ENCODE data around the gene KIF6. TPM values are rescaled to one million over a fixed set of nuclear protein-coding genes. Genes with fewer than 3 reads are reported as not detected.

Gene KIF6
- total RNA-seq, 4 donors from 2014 or later: 0.47 to 2.3 (median 0.97) TPM

DNA sequence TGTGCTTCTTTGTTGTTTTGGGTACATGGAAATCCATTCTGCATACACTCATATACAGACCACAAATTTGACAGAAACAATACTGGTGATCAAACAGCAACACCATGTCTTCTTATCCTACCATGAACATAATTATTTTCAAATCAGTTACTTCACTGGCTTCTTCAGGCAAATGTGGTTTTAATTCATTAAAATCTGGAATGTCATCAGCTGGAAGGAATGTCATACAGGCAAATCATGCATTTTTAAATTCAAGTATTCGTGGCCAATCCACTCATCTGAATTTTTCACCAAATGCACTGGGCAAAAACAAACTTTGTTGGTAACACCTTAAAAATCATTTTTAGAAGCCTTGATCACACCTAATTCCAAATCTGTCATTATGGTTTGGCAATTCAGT, 59.3 kb downstream of the KIF6 start:
- no peak overlapping the region for H3K27ac ChIP-seq
- no peak for TF ChIP-seq EP300 (IDR thresholded peaks at IDR 0.05)
- no peak for TF ChIP-seq CTCF (IDR thresholded peaks at IDR 0.05)
- TF ChIP-seq POLR2A (IDR thresholded peaks at IDR 0.05): no peak
- H3K36me3 ChIP-seq: no peaks in the 10 kb centered on the region
- H3K9me3 ChIP-seq: no peaks in the 10 kb centered on the region
- 0 to 10% methylated on average over 1 of the region's 1 CpG for WGBS, 2 donors (ENCODE audit: low coverage in 1 of 2)
- peaks cover 0 to 40% (median 0%) of the 10 kb centered on the region in 3 donors for H3K4me1 ChIP-seq
- ATAC-seq: no peak
- no peak overlapping the region for H3K4me3 ChIP-seq
- no peaks in the 10 kb centered on the region for H3K27me3 ChIP-seq

GRCh38 chr6:39664173-39664572, 61.0 kb downstream of the KIF6 start:
- H3K36me3 ChIP-seq: no peaks in the 10 kb centered on the region
- no peak overlapping the region for H3K27ac ChIP-seq
- peaks cover 0 to 31% (median 0%) of the 10 kb centered on the region in 3 donors for H3K4me1 ChIP-seq
- no peak for ATAC-seq
- 43 to 53% methylated on average over 4 of the region's 4 CpGs for WGBS, 2 donors (ENCODE audit: low coverage in 1 of 2)
- no peaks in the 10 kb centered on the region for H3K27me3 ChIP-seq
- TF ChIP-seq POLR2AphosphoS5 (IDR thresholded peaks at IDR 0.05): no peak
- no peaks in the 10 kb centered on the region for H3K9me3 ChIP-seq
- H3K4me3 ChIP-seq: no peak overlapping the region

DNA sequence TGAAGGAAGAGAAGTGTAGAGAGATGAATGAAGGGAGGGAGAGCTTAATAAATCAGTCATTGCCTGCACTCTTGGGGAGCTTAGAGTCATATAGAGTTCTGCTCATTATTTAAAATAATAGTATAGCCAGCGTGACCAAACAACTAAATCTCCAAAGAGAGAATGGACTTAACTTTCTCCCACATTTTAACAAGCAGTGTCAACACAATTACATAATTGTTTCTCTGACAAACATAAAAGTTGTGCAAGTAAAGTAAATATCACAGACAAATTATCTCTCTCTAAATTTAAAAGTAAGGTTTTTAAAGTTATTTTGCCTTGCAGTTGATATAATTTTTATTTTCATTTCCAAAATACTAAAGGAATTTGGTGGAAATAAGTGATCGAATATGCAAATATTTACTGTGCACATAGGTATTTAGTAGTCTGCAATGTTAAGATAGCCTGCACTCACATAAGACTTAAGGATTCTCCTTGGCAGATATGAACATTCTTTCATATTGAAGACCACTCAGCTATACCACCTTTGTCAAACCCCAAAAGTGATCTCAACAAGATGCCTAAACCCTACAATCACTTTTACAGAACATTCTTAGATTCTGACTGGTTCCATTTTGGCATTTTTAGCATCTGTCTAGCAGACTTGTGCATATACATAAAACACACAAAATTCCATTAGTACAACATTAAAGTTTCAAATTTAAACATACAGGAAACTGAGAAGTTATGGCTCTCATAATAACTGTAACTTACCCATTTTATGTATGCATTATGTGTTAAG, 67.7 kb downstream of the KIF6 start:
- TF ChIP-seq EP300 (IDR thresholded peaks at IDR 0.05) (no peak), CTCF (IDR thresholded peaks at IDR 0.05) (no peak), POLR2AphosphoS5 (IDR thresholded peaks at IDR 0.05) (no peak), POLR2A (IDR thresholded peaks at IDR 0.05) (no peak)
- Histone ChIP-seq H3K9me3 (no peaks in the 10 kb centered on the region), H3K27me3 (no peaks in the 10 kb centered on the region), H3K27ac (no peak overlapping the region), H3K36me3 (no peaks in the 10 kb centered on the region), H3K4me3 (no peak overlapping the region), H3K4me1 (no peaks in the 10 kb centered on the region)
- 97% methylated on average over 2 of the region's 2 CpGs for WGBS, 2 donors (ENCODE audit: low coverage in 1 of 2)
- no peak for ATAC-seq

DNA sequence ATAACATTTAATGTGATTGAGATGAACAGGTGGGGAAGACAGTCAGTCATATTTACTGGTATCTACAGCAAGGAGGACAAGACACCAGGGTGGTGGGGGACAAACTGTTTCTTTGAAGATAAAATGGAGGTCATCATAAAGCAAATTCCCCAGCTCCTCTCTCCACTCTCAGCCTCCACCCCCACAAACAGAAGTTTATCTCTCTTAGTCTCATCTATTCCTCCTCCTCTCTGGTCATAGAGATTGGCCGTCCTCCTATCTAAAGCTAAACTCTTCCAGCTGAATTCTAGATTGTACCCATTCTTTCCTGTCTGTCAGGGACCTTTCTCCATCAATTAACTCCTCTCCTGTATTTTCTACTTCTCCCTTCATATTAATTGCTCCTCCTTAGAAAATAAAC, 71.1 kb downstream of the KIF6 start:
- no peaks in the 10 kb centered on the region for H3K27me3 ChIP-seq
- no peaks in the 10 kb centered on the region for H3K9me3 ChIP-seq
- WGBS, 2 donors (ENCODE audit: low coverage in 1 of 2): 87 to 94% methylated on average over 1 of the region's 1 CpG
- H3K4me3 ChIP-seq: no peak overlapping the region
- no peaks in the 10 kb centered on the region for H3K4me1 ChIP-seq
- ATAC-seq: no peak
- no peak overlapping the region for H3K27ac ChIP-seq
- H3K36me3 ChIP-seq: no peaks in the 10 kb centered on the region
- TF ChIP-seq CTCF (IDR thresholded peaks at IDR 0.05) (no peak), EP300 (IDR thresholded peaks at IDR 0.05) (no peak), POLR2AphosphoS5 (IDR thresholded peaks at IDR 0.05) (no peak), POLR2A (IDR thresholded peaks at IDR 0.05) (no peak)

DNA sequence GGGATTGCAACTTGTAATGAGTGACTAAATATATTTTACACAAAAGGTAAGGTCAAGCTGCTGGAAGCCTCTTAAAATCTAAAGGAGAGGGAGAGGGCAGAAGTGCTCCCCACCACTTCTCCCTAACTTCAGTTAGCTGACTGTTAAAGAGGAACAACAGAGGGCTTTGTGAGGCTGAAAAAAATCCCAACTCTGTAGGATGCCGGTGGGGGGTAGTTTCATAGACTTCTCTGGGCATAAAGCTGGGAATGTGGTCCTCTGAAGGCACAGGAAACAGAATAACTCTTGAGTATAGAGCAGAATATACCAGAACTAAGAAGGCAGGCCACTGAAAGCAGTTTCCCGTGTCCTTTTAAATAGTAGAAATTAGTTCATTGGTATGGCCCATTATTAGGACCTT, 71.6 kb downstream of the KIF6 start:
- Histone ChIP-seq H3K36me3 (no peaks in the 10 kb centered on the region), H3K4me3 (no peak overlapping the region), H3K4me1 (no peaks in the 10 kb centered on the region), H3K27ac (no peak overlapping the region), H3K9me3 (no peaks in the 10 kb centered on the region), H3K27me3 (no peaks in the 10 kb centered on the region)
- no peak for ATAC-seq
- 56 to 88% methylated on average over 1 to 2 of the region's 2 CpGs for WGBS, 2 donors (ENCODE audit: low coverage in 1 of 2)
- TF ChIP-seq POLR2AphosphoS5 (IDR thresholded peaks at IDR 0.05) (no peak), EP300 (IDR thresholded peaks at IDR 0.05) (no peak), POLR2A (IDR thresholded peaks at IDR 0.05) (no peak), CTCF (IDR thresholded peaks at IDR 0.05) (no peak)

Measured in gastroesophageal sphincter (tissue), 4 donors.